OCI-LY1 (cell line): ENCODE data around the gene PTPN13.
"Not testable (repeated sequence)": the region's sequence is repeated elsewhere in the genome, so short reads cannot be mapped to it uniquely, and the experiment has no call there.

Experiments
- H2AFZ ChIP-seq: fragments of 200-600 bp; sonication (generic), shearing (Covaris generic); 2 replicates; pipeline ENCODE4 v1.6.0; 2014; ENCODE audit warnings: antibody characterized with exemption, mild to moderate bottlenecking, low read length
- H3F3A ChIP-seq: fragments of 200-600 bp; sonication (generic), shearing (Covaris generic); 2 replicates; pipeline ENCODE4 v1.6.0; 2014; ENCODE audit warnings: mild to moderate bottlenecking, antibody characterized with exemption, low read length, moderate library complexity; ENCODE audit not compliant: insufficient read depth
- H3K27ac ChIP-seq: fragments of 200-600 bp; sonication (generic); 2 replicates; pipeline ENCODE4 v1.5.1; 2014; ENCODE audit warnings: low read length, mixed run types, mild to moderate bottlenecking, low read depth; ENCODE audit not compliant: poor library complexity, severe bottlenecking
- H3K27me3 ChIP-seq: fragments of 200-600 bp; sonication (generic); 2 replicates; pipeline ENCODE4 v1.6.0; 2014; ENCODE audit warnings: antibody characterized with exemption, mild to moderate bottlenecking, low read length, moderate library complexity; ENCODE audit not compliant: insufficient read depth
- H3K36me3 ChIP-seq: fragments of 200-600 bp; sonication (generic); 2 replicates; pipeline ENCODE4 v1.6.1; 2014; ENCODE audit warnings: mild to moderate bottlenecking, antibody characterized with exemption, low read length, moderate library complexity, mixed read lengths; ENCODE audit not compliant: insufficient read depth
- H3K4me1 ChIP-seq: fragments of 200-600 bp; sonication (generic); 2 replicates; pipeline ENCODE4 v1.5.1; 2014; ENCODE audit warnings: mild to moderate bottlenecking, low read length, moderate library complexity; ENCODE audit not compliant: insufficient read depth, severe bottlenecking
- H3K4me2 ChIP-seq: fragments of 200-600 bp; sonication (generic), shearing (Covaris generic); 2 replicates; pipeline ENCODE4 v1.6.1; 2014; ENCODE audit warnings: low read length
- H3K4me3 ChIP-seq: fragments of 200-600 bp; sonication (generic); 2 replicates; pipeline ENCODE4 v1.5.1; 2014; ENCODE audit warnings: low read length, low read depth, mild to moderate bottlenecking, mixed read lengths; ENCODE audit not compliant: poor library complexity, severe bottlenecking
- H3K79me2 ChIP-seq: fragments of 200-600 bp; shearing (Covaris generic); 2 replicates; pipeline ENCODE4 v1.6.1; 2016; ENCODE audit warnings: mixed run types, low read length, mixed read lengths; ENCODE audit not compliant: insufficient read depth
- H3K9ac ChIP-seq: fragments of 200-600 bp; sonication (generic), shearing (Covaris generic); 2 replicates; pipeline ENCODE4 v1.6.1; 2014; ENCODE audit warnings: mild to moderate bottlenecking, low read length, mixed read lengths
- H3K9me2 ChIP-seq: fragments of 200-600 bp; sonication (generic), shearing (Covaris generic); 2 replicates; pipeline ENCODE4 v1.6.1; 2014; ENCODE audit warnings: low read depth, mild to moderate bottlenecking, low read length, mixed read lengths
- H3K9me3 ChIP-seq: fragments of 200-600 bp; shearing (Covaris generic); 2 replicates; pipeline ENCODE4 v1.6.1; 2014; ENCODE audit warnings: low read length, mixed read lengths
- H4K20me1 ChIP-seq: fragments of 200-600 bp; sonication (generic), shearing (Covaris generic); 2 replicates; pipeline ENCODE4 v1.6.0; 2016; ENCODE audit warnings: mild to moderate bottlenecking, low read length; ENCODE audit not compliant: insufficient read depth
- EZH2 ChIP-seq: fragments of 200-600 bp; sonication (generic), shearing (Covaris generic); IDR thresholded peaks from 2 replicates; pipeline ENCODE4 v1.8.0; 2017; ENCODE audit warnings: borderline replicate concordance, mixed run types, mild to moderate bottlenecking, antibody characterized with exemption, low read length, moderate library complexity, mixed read lengths
- TF ChIP-seq, protein P1 (sequence below): fragments of 200-600 bp; sonication (generic), shearing (Covaris generic); IDR thresholded peaks from 2 replicates; pipeline ENCODE4 v1.5.1; 2017; ENCODE audit warnings: mild to moderate bottlenecking, antibody characterized with exemption, low read length, moderate library complexity, mixed read lengths

PTPN13 gene

DNA sequence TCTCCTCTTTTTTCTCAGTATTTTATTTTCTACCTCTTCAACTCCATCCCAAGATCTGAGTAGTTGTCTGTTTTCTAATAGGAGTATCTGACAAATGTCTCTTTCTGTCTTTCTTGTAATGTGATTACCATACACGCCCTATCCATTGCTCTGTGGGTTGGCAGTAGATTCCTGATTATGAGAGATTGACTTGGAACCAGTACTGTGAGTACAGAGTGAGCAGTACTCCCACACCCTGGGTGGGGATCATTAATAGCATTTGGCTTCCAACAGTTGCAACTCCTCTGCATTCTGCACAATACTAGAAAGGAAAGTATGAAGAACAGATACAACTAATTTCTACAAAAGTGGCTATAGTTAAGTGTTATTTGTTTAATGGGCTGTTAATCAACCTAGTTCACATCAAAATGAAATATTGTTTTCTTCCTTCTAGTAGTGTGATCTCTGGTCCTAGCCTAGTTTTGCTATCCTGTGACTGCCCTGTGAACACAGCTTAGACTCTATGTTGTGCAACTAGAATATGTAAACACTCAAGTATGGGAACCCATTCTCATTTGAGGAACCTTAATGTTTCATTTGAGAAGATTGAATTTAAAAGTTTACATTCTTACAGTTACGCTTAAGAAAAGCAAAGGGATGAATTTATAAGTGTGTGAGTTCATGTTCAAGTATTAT lies 112.9 kb downstream of the PTPN13 start:
- Histone ChIP-seq H3F3A (no peaks in the 10 kb centered on the region), H3K4me2 (no peak overlapping the region), H4K20me1 (no peaks in the 10 kb centered on the region), H3K9me2 (no peaks in the 10 kb centered on the region), H3K9me3 (no peaks in the 10 kb centered on the region), H3K9ac (no peak overlapping the region), H2AFZ (no peak overlapping the region), H3K27me3 (no peaks in the 10 kb centered on the region), H3K4me1 (no peaks in the 10 kb centered on the region), H3K79me2 (no peaks in the 10 kb centered on the region), H3K36me3 (no peaks in the 10 kb centered on the region), H3K27ac (no peak overlapping the region), H3K4me3 (no peak overlapping the region)
- no peak for TF ChIP-seq EZH2
- TF ChIP-seq, protein P1, sequence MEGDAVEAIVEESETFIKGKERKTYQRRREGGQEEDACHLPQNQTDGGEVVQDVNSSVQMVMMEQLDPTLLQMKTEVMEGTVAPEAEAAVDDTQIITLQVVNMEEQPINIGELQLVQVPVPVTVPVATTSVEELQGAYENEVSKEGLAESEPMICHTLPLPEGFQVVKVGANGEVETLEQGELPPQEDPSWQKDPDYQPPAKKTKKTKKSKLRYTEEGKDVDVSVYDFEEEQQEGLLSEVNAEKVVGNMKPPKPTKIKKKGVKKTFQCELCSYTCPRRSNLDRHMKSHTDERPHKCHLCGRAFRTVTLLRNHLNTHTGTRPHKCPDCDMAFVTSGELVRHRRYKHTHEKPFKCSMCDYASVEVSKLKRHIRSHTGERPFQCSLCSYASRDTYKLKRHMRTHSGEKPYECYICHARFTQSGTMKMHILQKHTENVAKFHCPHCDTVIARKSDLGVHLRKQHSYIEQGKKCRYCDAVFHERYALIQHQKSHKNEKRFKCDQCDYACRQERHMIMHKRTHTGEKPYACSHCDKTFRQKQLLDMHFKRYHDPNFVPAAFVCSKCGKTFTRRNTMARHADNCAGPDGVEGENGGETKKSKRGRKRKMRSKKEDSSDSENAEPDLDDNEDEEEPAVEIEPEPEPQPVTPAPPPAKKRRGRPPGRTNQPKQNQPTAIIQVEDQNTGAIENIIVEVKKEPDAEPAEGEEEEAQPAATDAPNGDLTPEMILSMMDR, result no peak

- no peak overlapping the region for H3K9ac ChIP-seq
- H3K9me3 ChIP-seq, result no peaks in the 10 kb centered on the region
- no peaks in the 10 kb centered on the region; the same call in 1 of the 2 replicates for H3K9me2 ChIP-seq
- TF ChIP-seq, protein P1, result no peak
- H3K36me3 ChIP-seq, result no peaks in the 10 kb centered on the region
- H2AFZ ChIP-seq, result no peak overlapping the region
- no peaks in the 10 kb centered on the region for H4K20me1 ChIP-seq
- no peaks in the 10 kb centered on the region for H3K79me2 ChIP-seq
- no peaks in the 10 kb centered on the region for H3K4me1 ChIP-seq
- H3K4me2 ChIP-seq, result no peak overlapping the region
- H3F3A ChIP-seq, result no peaks in the 10 kb centered on the region
- H3K27me3 ChIP-seq, result no peaks in the 10 kb centered on the region
- H3K4me3 ChIP-seq, result no peak overlapping the region
- no peak overlapping the region for H3K27ac ChIP-seq
These were observed 123.5 kb downstream of the PTPN13 start for GRCh38 chr4:86717651-86718050.

GRCh38 chr4:86718152-86718551 lies 124.0 kb downstream of the PTPN13 start:
- H3K36me3 ChIP-seq, result no peaks in the 10 kb centered on the region
- no peaks in the 10 kb centered on the region for H3K27me3 ChIP-seq
- H3K9ac ChIP-seq, result no peak overlapping the region
- no peaks in the 10 kb centered on the region for H3K79me2 ChIP-seq
- no peaks in the 10 kb centered on the region for H3F3A ChIP-seq
- no peaks in the 10 kb centered on the region for H4K20me1 ChIP-seq
- H3K4me2 ChIP-seq, result no peak overlapping the region
- TF ChIP-seq EZH2, result no peak
- TF ChIP-seq, protein P1, result no peak
- no peak overlapping the region for H2AFZ ChIP-seq
- H3K9me3 ChIP-seq, result no peaks in the 10 kb centered on the region
- no peak overlapping the region for H3K27ac ChIP-seq
- H3K9me2 ChIP-seq, result no peaks in the 10 kb centered on the region; the same call in 1 of the 2 replicates
- H3K4me1 ChIP-seq, result no peaks in the 10 kb centered on the region
- no peak overlapping the region for H3K4me3 ChIP-seq

- not testable (repeated sequence) for H3K79me2 ChIP-seq, H3K9me2 ChIP-seq, H3K4me1 ChIP-seq, H4K20me1 ChIP-seq, H3K27ac ChIP-seq, H3K27me3 ChIP-seq, H2AFZ ChIP-seq, H3K4me2 ChIP-seq, H3K9ac ChIP-seq, H3K4me3 ChIP-seq, H3K9me3 ChIP-seq, H3K36me3 ChIP-seq, H3F3A ChIP-seq
These were observed 125.0 kb downstream of the PTPN13 start for GRCh38 chr4:86719149-86719548.
